HEK293T (cell line): ENCODE measurements around the gene ATP2A2.

Experiments
- ARNT ChIP-seq: fragments of 450-650 bp; IDR thresholded peaks from 2 replicates; pipeline ENCODE4 v1.6.1; 2017; ENCODE audit warnings: mild to moderate bottlenecking
- BHLHE40 ChIP-seq: fragments of 450-650 bp; IDR thresholded peaks from 2 replicates; pipeline ENCODE4 v1.6.1; 2016; ENCODE audit warnings: mild to moderate bottlenecking, moderate library complexity, borderline replicate concordance
- ELF4 ChIP-seq: fragments of 450-650 bp; IDR thresholded peaks from 2 replicates; pipeline ENCODE4 v1.6.1; 2017; ENCODE audit warnings: antibody characterized with exemption
- FOXA1 ChIP-seq: fragments of 450-650 bp; IDR thresholded peaks from 2 replicates; pipeline ENCODE4 v1.6.1; 2016; ENCODE audit warnings: mild to moderate bottlenecking
- FOXK2 ChIP-seq: fragments of 450-650 bp; IDR thresholded peaks from 2 replicates; pipeline ENCODE4 v1.6.1; 2016; ENCODE audit warnings: mild to moderate bottlenecking
- FOXM1 ChIP-seq: fragments of 450-650 bp; IDR thresholded peaks from 2 replicates; pipeline ENCODE4 v1.6.1; 2017; ENCODE audit warnings: mild to moderate bottlenecking, borderline replicate concordance
- HDGF ChIP-seq: fragments of 450-650 bp; IDR thresholded peaks from 2 replicates; pipeline ENCODE4 v1.6.1; 2017; ENCODE audit warnings: antibody characterized with exemption, borderline replicate concordance
- LEF1 ChIP-seq: fragments of 450-650 bp; IDR thresholded peaks from 2 replicates; pipeline ENCODE4 v1.6.1; 2017; ENCODE audit warnings: mild to moderate bottlenecking, borderline replicate concordance
- PKNOX1 ChIP-seq: fragments of 450-650 bp; IDR thresholded peaks from 2 replicates; pipeline ENCODE4 v1.6.1; 2016
- SP1 ChIP-seq: fragments of 450-650 bp; IDR thresholded peaks from 2 replicates; pipeline ENCODE4 v1.6.1; 2017
- SUZ12 ChIP-seq: fragments of 450-650 bp; IDR thresholded peaks from 2 replicates; pipeline ENCODE4 v1.6.1; 2016; ENCODE audit warnings: mild to moderate bottlenecking
- ZNF384 ChIP-seq: fragments of 450-650 bp; IDR thresholded peaks from 2 replicates; pipeline ENCODE4 v1.6.1; 2016

DNA sequence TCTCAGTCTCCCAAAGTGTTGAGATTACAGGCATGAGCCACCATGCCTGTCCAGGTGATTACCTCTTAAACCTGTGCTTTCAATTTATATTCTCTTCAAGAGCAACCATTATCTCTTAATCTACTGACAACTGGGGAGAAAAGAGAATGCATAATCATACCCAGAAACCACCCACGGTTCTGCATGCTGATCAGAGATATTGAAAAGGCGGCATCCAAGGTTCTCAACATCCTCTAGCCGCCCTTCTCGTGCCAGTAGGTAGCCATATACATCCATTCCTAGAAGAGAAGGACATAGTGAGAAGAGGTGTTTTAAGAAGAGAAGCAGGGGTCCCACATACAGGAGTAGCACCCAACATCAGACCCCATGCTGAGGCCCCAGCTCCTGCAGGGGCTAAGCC, 101.6 kb downstream of the ATP2A2 start:
- TF ChIP-seq LEF1: no peak
- no peak for TF ChIP-seq ELF4
- TF ChIP-seq FOXK2: no peak
- no peak for TF ChIP-seq FOXM1
- TF ChIP-seq SP1: no peak
- TF ChIP-seq SUZ12: no peak
- no peak for TF ChIP-seq PKNOX1
- TF ChIP-seq FOXA1: no peak
- TF ChIP-seq ZNF384: no peak
- no peak for TF ChIP-seq BHLHE40
- no peak for TF ChIP-seq HDGF
- TF ChIP-seq ARNT: no peak
